ENCODE results near the gene KIR2DL3.
"Not testable (repeated sequence)": the region's sequence is repeated elsewhere in the genome, so short reads cannot be mapped to it uniquely, and the experiment has no call there.

DNA sequence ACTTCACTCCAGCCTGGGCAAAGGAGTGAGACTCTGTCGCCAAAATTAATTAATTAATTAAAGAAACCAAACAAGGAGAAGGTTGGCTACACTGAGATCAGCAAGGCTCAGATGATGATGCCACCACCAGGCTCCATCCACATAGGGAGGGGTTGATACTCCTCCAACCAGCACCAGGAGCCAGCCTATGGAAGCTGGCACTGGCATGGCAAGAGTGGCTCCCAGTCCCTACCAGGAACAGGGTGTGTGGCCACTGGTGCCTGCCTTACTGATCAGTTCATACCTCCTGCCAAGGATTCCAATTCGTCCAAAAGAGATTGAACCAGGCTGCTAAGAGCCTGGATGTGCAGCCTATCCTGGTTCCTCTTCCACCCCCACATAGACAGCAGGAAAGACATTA, 34.4 kb downstream of the KIR2DL3 start:
- TF ChIP-seq POLR2A (IDR thresholded peaks at IDR 0.05; ENCODE audit: low read length); GATA1 (IDR thresholded peaks at IDR 0.05; ENCODE audit: low read depth, low read length): not testable (repeated sequence)

Data from erythroblast (primary cell).